Stimulated activated CD4-positive, alpha-beta T cell treated with anti-CD3 and anti-CD28 coated beads, TNF-alpha, amount 100 ng/mL, for 48 hours (primary cell): Measurements from ENCODE around the gene ADAP1.

Experiments used
- DNase-seq, 3 donors: peaks; one replicate each; pipeline ENCODE4 v3.0.0-alpha.2; 2020; ENCODE audit warnings: low read depth in 3 of 3

Gene ADAP1

DNA sequence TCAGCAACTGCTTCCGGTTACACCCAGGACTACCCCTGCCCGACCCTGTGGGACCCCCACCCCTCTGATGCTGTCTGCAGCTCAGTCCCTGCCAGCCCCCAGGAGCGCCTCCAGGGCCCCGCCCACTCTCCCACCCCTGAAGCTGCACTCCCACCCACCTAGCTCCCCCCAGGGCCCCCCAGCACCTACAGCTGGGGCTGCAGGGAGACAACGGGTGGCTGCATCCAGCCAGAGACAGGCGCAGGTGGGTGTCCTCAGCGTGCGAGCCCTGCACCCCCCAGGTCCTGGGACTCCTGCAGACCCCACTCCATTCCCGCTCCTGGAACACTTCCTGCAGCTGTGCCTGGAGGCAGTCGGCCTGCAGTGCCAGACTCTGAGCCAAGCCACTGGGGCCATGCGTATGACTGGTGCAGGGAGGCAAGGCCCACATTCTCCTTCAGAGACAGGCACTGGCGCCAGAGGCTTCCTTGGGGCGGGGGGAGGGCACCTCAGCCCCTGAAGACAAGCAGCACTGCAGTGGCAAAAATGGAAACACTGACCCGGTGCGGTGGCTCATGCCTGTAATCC is 34.6 kb upstream of the ADAP1 start:
- DNase-seq: no peak

DNA sequence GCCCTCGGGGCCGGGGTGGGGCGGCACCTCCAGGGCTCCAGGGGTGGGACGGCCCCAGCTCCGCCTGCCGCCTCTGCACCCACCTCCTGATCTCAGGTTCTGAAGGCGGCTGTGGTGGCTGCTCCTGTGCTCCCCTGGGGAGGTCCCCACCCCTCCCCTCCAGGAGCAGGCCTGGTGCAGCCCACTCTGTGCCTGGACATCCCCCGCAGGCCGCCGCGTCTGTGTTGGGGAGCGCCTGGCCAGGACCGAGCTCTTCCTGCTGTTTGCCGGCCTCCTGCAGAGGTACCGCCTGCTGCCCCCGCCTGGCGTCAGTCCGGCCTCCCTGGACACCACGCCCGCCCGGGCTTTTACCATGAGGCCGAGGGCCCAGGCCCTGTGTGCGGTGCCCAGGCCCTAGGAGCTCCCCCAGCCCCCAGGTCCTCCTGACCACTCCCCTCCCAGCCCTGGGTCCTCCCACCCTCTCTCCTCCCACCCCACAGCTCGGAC is 34.0 kb upstream of the ADAP1 start:
- no peak for DNase-seq

DNA sequence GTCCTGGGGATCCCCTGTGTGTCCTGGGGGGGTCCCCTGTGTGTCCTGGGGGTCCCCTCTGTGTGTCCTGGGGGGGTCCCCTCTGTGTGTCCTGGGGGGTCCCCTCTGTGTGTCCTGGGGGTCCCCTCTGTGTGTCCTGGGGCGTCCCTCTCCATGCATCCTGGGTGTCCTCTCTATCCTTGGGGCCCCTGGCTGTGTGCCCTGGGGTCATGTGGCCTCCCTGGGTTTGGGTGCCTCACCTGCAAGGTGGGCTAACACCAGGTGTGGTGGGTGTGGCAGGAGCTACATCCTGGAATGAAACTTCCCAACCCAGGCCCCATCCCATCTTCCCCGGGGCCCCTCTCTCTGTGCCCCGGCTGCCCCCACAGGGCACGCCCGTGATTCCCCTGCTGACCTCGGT is 33.4 kb upstream of the ADAP1 start:
- no peak for DNase-seq

DNA sequence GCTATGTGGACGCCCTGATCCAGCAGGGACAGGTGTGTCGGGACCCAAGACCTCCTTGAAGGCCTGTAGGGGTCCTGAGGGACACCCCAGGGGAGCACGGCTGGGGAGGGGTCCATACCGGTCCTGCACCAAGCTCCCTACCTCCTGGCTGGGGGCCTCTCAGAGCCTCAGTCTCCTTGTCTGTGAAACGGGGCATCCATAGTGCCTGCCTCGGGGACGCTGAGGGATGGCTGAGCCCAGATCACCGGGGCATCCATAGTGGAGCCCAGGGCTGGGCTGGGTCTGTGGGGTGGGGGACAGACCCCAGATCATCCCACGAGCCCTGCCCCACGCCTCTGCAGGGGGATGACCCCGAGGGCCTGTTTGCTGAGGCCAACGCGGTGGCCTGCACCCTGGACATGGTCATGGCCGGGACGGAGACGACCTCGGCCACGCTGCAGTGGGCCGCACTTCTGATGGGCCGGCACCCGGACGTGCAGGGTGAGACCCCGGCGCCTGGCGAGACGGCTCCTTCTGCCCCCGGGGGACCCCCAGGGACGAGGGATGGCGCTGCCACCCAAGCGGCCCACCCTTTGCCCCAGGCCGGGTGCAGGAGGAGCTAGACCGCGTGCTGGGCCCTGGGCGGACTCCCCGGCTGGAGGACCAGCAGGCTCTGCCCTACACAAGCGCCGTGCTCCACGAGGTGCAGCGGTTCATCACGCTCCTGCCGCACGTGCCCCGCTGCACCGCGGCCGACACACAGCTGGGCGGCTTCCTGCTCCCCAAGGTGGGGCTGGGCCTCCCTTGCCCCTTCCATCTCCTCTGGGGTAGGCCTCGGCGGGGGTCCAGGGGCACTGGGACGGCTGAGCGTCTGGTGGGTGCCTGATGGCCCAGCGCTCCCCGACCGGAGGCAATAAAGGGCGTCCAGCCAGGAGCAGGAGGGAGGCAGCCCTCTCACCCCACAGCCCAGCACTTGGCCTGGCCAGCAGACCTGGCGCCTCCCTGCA is 32.6 kb upstream of the ADAP1 start:
- DNase-seq: no peak

DNA sequence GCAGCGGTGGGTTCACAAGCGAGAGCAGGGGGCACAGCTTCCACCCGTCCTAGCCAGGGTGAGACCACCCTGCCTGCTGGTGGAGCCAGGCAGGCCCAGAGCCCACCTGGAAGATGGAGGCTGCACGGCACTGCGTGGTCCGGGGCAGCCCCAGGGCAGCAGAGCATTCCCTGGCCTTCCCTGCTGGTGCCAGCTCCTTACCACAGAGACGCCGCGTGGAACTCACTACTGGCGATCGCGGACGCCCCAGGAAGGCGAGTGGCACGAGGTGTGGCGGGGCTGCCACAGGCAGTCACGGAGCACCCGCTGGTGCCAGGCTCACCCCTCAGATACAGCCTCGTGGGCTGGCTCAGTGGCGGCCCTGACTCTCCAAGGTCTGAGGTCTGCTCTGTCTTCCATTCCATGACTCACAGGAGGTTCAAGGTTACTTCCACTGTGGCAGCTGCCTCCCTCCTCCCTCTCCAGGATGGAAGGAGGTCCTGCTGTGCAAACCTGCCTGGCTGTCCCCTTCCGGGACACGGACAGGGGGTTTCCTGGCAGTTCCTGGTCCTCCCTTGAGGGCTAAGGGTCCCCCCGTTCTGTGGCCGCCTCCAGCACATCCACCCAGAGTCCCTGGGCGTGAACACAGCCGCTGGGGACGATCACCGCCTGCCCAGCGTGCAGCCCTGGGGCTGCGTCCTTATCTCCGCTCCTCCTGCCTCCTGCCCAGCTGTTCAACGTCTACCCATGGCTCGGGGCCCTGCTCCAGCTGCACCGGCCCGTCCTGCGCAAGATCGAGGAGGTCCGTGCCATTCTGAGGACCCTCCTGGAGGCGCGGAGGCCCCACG is 31.6 kb upstream of the ADAP1 start:
- DNase-seq: no peak

DNA sequence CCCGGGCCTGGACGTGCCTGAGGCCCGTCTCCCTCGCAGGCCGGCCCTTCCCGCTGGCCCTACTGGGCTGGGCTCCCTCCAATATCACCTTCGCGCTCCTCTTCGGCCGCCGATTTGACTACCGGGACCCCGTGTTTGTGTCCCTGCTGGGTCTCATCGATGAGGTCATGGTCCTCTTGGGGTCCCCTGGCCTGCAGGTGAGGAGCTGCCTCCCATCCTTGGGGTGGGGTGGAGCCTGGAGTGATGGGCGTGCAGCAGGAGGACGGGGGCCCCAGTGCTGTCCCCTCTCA is 30.6 kb upstream of the ADAP1 start:
- DNase-seq: no peak

DNA sequence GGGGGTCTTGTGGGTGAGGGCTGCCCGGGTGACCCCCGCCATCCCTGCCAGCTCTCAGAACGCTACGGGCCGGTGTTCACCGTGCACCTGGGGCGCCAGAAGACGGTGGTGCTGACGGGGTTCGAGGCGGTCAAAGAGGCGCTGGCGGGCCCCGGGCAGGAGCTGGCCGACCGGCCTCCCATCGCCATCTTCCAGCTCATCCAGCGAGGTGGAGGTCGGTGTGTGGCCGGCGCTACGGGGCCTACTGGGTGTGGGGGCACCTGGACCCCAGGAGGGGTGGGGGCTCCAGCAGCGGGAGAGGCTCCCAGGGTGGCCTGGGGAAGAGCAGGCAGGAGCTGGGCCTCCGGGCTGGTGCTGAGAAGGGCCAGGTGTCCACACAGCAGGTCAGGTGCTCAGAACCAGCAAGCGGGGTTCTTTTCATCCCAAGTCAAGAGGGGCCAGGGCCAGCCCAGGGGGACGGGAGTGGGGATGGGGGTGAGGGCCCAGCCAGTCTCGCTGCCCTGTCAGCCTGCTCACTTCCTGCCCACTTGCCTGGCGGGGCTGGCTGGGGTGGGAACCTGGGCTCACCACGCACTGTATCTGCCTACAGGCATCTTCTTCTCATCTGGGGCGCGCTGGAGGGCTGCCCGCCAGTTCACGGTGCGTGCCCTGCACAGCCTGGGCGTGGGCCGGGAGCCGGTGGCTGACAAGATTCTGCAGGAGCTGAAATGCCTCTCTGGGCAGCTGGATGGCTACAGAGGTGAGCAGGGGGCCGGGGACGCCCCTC is 30.1 kb upstream of the ADAP1 start:
- DNase-seq: no peak

DNA sequence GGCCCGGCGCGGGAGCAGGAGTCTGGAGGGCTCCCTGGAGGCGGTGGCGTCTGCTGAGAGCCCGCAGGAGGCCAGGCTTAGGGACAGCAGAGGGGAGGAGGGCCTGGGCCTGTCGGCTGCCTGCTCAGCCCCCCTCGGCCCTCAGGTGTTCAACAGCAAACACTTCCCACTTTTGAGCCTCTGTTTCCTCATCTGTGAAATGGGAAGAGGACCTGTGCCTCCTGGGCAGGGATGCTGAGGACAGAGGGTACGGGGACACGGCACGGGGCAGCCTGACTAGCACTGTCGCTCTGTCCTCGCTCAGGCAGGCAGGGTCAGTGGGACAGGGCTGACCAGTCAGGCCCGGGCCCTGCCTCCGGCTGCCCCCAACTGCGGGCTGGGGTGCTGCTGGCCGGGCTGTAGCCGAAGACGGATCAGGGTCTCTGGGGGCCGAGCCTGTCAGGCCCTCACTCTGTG is 29.2 kb upstream of the ADAP1 start:
- no peak for DNase-seq

DNA sequence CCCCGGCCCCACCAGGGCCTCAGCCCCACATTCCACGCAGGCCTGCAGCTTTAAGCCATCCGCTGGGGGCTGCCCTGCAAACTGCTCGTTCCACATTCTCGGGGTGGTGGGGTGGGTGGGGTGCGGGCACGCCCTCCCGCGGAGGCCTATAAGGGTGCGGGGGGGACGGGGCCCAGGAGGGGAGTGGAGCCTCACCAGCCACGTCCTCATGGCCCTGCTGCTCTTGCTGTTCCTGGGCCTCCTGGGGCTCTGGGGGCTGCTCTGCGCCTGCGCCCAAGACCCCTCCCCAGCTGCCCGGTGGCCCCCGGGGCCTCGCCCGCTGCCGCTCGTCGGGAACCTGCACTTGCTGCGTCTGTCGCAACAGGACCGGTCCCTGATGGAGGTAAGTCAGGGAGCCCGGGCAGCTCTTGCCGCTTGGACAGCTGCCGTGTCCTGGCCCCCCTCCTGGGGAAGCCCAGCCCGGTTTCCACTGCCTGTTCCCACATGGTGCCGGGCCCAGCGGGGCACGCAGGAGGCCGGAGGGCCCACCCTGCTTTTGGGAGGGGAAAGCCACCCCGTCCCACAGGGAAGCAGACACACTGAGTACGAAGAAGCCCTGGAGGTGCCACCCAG is 28.6 kb upstream of the ADAP1 start, which contains the start of gene CYP2W1:
Gene CYP2W1 (plus strand): TSS at position 178 of the 612 bp plus-strand sequence. CDS start 31 bp downstream, at position 209.
- no peak for DNase-seq

DNA sequence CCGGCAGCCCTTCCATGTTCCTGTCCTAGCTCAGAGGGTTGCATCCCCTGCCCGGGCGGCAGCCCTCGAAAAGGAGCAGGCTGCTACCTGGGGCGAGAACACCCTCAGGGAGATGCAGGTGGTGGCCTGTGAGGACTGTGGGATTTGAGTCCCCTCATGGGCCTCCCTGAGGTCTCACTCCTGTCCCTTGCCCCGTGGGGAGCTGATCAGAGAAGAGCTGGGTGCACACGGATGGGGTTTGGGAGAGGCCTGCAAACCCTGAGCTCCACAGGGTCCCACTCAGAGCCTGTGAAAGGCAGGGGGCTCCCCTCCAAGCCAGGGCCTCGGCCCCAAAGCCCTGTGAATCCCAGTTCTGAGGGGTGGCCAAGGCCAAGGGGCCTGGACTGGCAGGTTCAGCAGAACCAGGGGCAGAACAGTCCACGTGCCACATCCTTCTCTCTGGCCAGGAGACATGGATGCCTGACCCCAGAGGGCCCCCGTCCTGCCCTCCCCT is 28.1 kb upstream of the ADAP1 start:
- DNase-seq: no peak

DNA sequence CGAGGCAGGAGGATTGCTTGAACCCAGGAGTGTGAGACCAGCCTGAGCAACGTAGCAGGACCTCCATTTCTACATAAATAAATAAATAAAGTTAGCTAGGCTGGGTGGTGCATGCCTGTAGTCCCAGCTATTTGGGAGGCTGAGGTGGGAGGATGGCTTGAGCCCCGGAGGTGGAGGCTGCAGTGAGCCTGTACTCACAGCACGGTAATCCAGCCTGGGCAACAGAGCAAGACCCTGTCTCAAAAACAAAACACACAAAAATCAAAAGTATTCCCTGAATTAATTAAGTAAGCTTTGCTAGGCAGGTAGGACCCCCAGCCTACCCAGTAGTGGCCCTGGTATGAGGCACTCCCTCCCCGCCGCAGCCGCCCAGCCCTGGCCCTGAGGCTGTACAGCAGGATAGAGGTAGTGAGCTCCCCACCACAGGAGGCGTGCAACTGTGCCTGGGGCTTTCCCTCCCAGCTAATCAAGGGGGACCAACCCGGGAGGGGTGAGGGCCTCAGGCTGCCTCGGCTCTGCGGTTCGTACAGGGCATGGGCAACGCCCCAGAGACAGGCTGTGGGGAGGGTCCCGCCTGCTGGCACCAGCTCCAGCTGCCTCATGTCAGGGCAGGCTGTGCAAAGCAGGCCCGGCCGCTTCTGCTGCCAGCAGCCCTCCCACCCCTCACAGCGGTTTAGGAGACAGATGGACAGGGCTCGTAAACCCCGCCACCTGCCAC is 27.5 kb upstream of the ADAP1 start:
- DNase-seq: no peak

DNA sequence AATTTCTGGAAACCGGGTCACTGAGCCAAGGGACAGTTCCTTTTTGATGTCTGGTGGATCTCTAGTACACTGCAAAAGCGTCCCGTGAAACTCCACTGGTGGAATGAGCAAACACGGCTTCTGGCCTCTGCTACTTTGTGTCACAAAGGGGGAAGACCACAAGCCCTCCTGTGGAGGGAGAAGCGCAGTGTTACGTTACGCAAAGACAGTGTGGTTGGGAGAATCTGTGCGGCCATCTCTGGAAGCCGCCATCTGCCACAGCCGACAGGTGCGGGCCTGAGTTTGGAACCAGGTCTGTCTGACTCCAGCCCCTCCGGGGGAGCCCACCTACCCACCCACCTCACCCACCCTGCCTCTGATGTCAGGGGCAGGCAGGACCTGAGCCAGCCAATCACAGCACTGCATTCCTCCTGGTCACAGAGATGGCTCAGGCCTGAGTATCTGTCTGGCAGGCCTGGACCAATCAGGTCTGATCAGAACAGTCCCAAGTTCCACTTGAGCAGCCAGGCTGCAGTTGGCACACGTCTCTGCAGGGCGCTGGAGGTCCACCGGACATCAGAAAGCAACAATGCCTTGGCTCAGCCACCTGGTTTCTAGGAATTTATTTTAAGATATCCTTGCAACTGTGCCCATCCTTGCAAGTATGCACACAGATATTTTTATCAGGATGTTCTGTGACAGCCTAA is 25.5 kb upstream of the ADAP1 start:
- no peak for DNase-seq

DNA sequence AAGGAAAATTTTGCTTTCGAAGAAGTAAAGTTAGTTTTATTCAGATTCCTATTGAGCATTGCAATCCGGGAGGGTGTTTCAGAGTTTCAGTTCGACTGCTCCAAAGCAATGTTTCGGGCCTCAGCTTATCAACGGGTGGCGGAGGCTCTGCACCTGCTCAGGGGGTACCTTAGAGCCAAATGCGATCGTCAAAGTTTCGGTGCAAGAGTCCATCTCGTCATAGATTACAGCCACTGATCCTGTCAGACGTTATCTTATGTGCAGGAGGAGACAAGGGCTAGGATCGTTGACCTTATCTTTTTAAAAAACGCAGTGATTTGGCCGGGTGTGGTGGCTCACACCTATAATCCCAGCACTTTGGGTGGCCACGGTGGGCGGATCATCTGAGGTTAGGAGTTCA is 24.7 kb upstream of the ADAP1 start:
- no peak for DNase-seq

DNA sequence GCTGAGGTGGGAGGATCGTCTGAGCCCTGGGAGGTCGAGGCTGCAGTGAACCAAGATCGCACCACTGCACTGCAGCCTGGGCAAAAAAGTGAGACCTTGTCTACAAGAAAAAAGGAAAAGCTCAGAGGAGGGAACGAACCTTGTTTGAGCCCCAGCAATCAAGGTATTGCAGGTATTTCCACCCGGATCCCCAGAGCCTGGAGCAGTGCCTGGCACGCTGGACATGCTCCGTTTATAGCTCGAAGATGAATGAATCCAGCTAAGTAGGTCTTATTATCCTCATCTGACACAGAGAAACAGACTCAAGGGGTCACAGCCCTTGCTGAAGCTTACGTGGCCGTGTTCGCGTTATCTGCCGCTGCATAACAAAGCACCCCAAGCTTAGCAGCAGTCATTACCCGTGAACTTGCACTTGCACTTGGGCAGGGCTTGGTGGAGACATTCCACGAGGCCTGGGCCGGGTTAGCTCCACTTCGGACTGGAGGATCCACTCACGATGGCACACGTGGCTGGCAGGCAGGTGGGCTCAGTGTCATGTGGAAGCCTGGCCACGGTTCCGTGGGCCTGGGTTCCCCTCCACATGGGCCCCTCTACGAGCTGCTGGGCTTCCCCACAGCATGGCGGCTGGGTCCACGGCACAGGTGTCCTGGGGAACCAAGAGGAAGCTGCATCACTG is 24.1 kb upstream of the ADAP1 start:
- DNase-seq: no peak

DNA sequence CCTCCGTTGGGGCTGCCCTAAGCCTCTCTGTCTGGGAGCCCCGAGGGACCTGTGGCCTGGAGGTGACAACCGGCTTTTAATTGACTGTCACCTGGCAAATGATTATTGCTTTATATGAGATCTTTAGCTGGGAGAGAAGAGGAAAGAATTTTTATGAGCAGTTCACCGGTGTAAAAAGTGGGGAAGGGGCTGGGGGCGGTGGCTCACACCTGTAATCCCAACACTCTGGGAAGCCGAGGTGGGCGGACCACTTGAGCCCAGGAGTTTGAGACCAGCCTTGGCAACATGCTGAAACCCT is 23.5 kb upstream of the ADAP1 start:
- no peak for DNase-seq

DNA sequence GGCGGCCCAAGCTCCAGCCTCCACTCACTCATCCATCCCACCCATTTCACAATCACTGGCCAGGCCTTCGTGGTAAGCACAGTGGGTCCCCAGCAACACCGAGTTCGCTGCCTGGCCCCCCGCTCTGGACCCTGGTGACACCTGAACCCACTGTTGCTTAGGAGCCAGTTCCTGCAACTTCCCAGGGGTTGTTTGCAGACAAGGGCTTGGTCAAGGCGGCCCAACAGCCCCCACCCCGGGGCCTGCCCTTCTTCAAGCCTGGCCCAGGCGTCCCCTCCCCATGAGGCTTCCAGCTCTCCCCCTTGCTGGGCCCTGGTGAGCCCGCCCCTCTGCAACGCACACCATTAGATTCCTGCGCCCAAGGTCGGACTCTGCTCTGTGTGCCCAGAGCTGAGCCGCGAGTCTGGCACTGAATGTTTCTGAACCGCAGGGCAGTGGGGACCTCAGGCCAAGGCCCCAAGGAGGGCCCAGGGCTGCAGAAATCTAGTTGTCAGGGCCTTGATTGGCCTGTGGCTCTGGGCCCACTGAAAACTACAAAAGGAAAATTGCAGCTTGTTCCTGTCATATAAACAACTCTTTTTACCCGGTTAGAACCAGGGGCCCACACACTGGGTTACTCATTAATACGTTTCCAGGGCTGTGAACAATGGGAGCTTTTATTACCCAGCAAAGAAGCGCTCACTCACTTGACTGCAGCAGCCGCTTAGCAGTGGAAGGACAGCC is 23.0 kb upstream of the ADAP1 start:
- no peak for DNase-seq

DNA sequence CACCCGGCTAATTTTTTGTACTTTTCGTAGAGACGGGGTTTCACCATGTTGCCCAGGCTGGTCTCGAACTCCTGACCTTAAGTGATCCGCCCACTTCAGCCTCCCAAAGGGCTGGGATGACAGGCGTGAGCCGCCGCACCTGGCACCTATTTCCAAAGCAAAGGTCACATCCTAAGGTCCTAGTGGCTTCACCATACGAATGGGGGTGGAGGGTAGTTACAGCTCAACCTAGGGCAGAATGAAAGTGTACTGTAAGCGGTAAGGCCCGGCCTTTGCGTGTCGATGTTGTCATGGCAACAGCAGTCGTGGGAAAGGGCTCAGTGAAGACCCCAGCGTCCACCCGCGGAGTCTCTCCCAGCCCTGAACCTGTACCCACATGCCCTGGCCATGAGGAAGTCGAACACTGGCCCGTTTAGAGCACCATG is 22.4 kb upstream of the ADAP1 start:
- DNase-seq: no peak

DNA sequence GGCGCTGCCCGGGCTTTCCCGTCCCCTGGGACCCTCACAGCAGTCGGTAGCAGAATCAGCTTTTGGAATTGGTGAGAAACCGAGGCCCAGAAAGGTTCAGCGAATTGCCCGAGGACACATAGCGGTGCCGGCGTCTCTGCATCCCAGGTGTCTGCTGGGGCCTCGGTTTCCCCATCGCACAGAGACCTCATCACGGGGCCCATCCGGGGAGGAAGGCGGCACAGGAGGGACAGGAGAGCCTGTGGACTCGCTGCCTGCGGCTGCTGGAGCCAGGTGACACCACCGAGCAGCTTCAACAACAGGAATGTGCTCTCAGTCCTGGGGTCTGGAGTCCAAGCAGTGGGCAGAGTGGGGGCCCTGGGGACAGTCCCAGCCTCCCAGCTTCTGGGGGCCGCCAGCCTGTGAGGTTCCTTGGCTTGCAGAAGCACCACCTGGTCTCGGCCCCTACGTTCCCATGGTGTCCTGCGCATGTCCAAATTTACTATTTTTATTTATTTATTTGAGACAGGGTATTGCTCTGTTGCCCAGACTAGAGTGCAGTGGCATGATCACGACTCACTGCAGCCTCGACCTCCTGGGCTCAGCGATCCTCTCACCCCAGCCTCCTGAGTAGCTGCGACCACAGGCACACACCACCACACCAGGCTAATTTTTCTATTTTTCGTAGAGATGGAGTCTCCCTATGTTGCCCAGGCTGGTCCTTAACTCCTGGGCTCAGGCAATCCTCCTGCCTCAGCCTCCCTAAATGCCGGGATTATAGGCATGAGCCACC is 21.4 kb upstream of the ADAP1 start:
- no peak for DNase-seq
